CD14-positive monocyte (primary cell): ENCODE measurements around the gene ESPN. TPM values are rescaled to one million over a fixed set of nuclear protein-coding genes. Genes with fewer than 3 reads are reported as not detected.

Experiments
- DNase-seq, 3 donors: peaks; one replicate each; pipeline ENCODE4 v3.0.0-alpha.2; 2011 to 2022
- H2AFZ ChIP-seq: 2 replicates; pipeline ENCODE4 v1.6.0; 2012; ENCODE audit warnings: mild to moderate bottlenecking, low read depth, low read length, inconsistent platforms; ENCODE audit not compliant: insufficient read depth, poor library complexity, severe bottlenecking
- H3K27ac ChIP-seq, 2 donors: 1 replicate in 1 of 2; 2 replicates in 1 of 2; pipeline ENCODE4 v1.5.1; 2012 to 2013; ENCODE audit warnings: low read length in 2 of 2, control low read depth in 1 of 2, inconsistent platforms in 1 of 2, low read depth in 1 of 2, mild to moderate bottlenecking in 1 of 2
- H3K27me3 ChIP-seq, 2 donors: one replicate each; pipeline versions ENCODE4 v1.6.0 to v1.6.1; 2011 to 2013; ENCODE audit warnings: low read length in 2 of 2; ENCODE audit not compliant: control insufficient read depth in 2 of 2, insufficient read depth in 2 of 2
- H3K36me3 ChIP-seq, 2 donors: replicated peaks in 1 of 2; 1 replicate in 1 of 2; 2 replicates in 1 of 2; pipeline versions ENCODE4 v1.5.1 to v1.6.1; 2012 to 2013; ENCODE audit warnings: low read length in 2 of 2, control low read depth in 1 of 2, inconsistent platforms in 1 of 2, mild to moderate bottlenecking in 1 of 2; ENCODE audit not compliant: insufficient read depth in 2 of 2, control insufficient read depth in 1 of 2
- H3K4me1 ChIP-seq, 2 donors: 1 replicate in 1 of 2; 2 replicates in 1 of 2; pipeline versions ENCODE4 v1.5.1 to v1.6.1; 2012 to 2013; ENCODE audit warnings: low read length in 2 of 2, control low read depth in 1 of 2, inconsistent platforms in 1 of 2, mild to moderate bottlenecking in 1 of 2, moderate library complexity in 1 of 2; ENCODE audit not compliant: insufficient read depth in 2 of 2, control insufficient read depth in 1 of 2
- H3K4me2 ChIP-seq: replicated peaks from 2 replicates; pipeline ENCODE3; 2012; ENCODE audit warnings: low read length, moderate library complexity, mild to moderate bottlenecking; ENCODE audit not compliant: poor library complexity, severe bottlenecking; ENCODE audit errors: extremely low read depth
- H3K4me3 ChIP-seq, 3 experiments: fragments of 200-600 bp in 1 of 3; sonication (generic) in 1 of 3; replicated peaks in 1 of 3; 1 replicate in 2 of 3; 2 replicates in 1 of 3; pipeline ENCODE4 v1.5.1; 2011 to 2013; ENCODE audit warnings: low read length in 3 of 3, mild to moderate bottlenecking in 3 of 3, control low read depth in 2 of 3, low read depth in 2 of 3, inconsistent platforms in 1 of 3, moderate library complexity in 1 of 3
- H3K79me2 ChIP-seq: 2 replicates; pipeline ENCODE4 v1.6.0; 2012; ENCODE audit warnings: mild to moderate bottlenecking, control low read depth, inconsistent platforms, low read length, moderate library complexity; ENCODE audit not compliant: insufficient read depth
- H3K9ac ChIP-seq: 2 replicates; pipeline ENCODE4 v1.6.0; 2017; ENCODE audit warnings: low read length, mild to moderate bottlenecking; ENCODE audit not compliant: insufficient read depth, poor library complexity, severe bottlenecking
- H3K9me3 ChIP-seq, 2 donors: replicated peaks in 1 of 2; 1 replicate in 1 of 2; 2 replicates in 1 of 2; pipeline versions ENCODE4 v1.5.1 to v1.6.1; 2012 to 2013; ENCODE audit warnings: low read length in 2 of 2, control low read depth in 1 of 2; ENCODE audit not compliant: control insufficient read depth in 1 of 2, insufficient read depth in 1 of 2
- H4K20me1 ChIP-seq: 2 replicates; pipeline ENCODE4 v1.6.0; 2012; ENCODE audit warnings: mild to moderate bottlenecking, low read length, control low read depth, moderate library complexity; ENCODE audit not compliant: insufficient read depth
- H3K27ac Mint-ChIP-seq, 7 donors: one replicate each; pipeline ENCODE4 v1.8.0; 2020; ENCODE audit warnings: mild to moderate bottlenecking in 7 of 7, mixed read lengths in 7 of 7, moderate library complexity in 6 of 7, inconsistent platforms in 2 of 7
- H3K27me3 Mint-ChIP-seq, 3 donors: one replicate each; pipeline ENCODE4 v1.8.0; 2021 to 2022; ENCODE audit warnings: low read depth in 3 of 3, mild to moderate bottlenecking in 3 of 3, mixed read lengths in 3 of 3, moderate library complexity in 3 of 3, inconsistent platforms in 1 of 3
- H3K36me3 Mint-ChIP-seq, 2 donors: one replicate each; pipeline ENCODE4 v1.8.0; 2020; ENCODE audit warnings: mixed read lengths in 2 of 2, inconsistent platforms in 1 of 2, mild to moderate bottlenecking in 1 of 2
- H3K4me1 Mint-ChIP-seq: one replicate; pipeline ENCODE4 v1.8.0; 2020; ENCODE audit warnings: mild to moderate bottlenecking, mixed read lengths
- H3K4me3 Mint-ChIP-seq, 2 donors: one replicate each; pipeline ENCODE4 v1.8.0; 2020; ENCODE audit warnings: mild to moderate bottlenecking in 2 of 2, mixed read lengths in 2 of 2, moderate library complexity in 1 of 2
- H3K9me3 Mint-ChIP-seq, 7 donors: one replicate each; pipeline ENCODE4 v1.8.0; 2020 to 2022; ENCODE audit warnings: mixed read lengths in 7 of 7, mild to moderate bottlenecking in 6 of 7, moderate library complexity in 6 of 7, inconsistent platforms in 2 of 7
- WGBS: methylation state at CpG from one replicate; pipeline ENCODE4 v1.1.5; 2013; ENCODE audit warnings: missing lambda C conversion rate; ENCODE audit not compliant: insufficient coverage; 5-methylcytosine and 5-hydroxymethylcytosine counted together
- intact Hi-C, 2 donors: fragments of 100-400 bp; cut with micrococcal nuclease; formaldehyde crosslinking; loops; one replicate each; pipeline versions ENCODE4 v1.15.0 to v1.15.1; 2023
- polyA plus RNA-seq, 3 donors: library from polyadenylated mRNA; depleted of rRNA in 1 of 3; unstranded in 2 of 3; stranded (reverse) in 1 of 3; fragments of 300-500 nt in 2 of 3; fragments of >200 nt in 1 of 3; fragmentation: Illumina TruSeq in 2 of 3; gene quantifications; 1 replicate in 2 of 3; 2 replicates in 1 of 3; pipeline ENCODE4 v1.2.3, GENCODE V29; 2012 to 2021
- TF ChIP-seq, protein P1 (sequence below): fragments of 200-600 bp; IDR thresholded peaks from one replicate; pipeline ENCODE4 v1.8.0; 2022; ENCODE audit warnings: antibody characterized with exemption, mild to moderate bottlenecking

ESPN gene
- polyA plus RNA-seq, 3 donors = not detected

DNA sequence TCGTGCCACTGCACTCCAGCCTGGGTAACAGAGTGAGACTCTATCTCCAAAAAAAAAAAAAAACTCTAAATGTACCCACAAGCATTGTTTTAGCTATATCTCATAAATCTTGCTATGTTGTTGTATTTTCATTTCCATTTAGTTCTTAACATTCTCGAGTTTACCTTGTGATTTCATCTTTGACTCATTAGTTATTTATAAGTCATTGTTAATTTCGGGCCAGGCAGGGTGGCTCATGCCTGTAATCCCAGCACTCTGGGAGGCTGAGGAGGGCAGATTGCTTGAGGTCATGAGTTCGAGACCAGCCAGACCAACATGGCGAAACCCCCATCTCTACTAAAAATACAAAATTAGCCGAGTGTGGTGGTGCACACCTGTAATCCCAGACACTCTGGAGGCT, 16.6 kb upstream of the ESPN start:
- no peak overlapping the region for H3K4me2 ChIP-seq
- no peaks in the 10 kb centered on the region for H3K4me1 Mint-ChIP-seq
- WGBS = 83% methylated on average over 1 of the region's 6 CpGs

DNA sequence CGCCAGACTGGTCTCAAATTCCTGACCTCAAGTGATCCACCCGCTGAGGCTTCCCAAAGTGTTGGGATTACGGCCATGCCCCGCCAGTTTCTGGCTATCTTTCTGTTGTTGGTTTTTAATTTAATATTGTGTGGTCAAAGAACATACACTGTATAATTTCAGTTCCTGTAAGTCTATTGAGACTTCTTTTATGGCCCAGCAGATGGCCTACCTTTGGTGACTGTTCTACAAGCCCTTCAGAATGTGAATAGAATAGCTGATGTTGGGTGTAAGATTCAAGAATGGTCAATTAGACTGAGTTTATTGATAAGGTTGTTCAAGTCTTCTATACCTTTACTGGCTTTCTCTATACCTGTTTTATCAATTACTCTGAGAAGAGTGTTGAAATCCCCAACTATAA, 15.5 kb upstream of the ESPN start:
- Histone ChIP-seq H4K20me1 (no peaks in the 10 kb centered on the region), H3K4me3 (no peak overlapping the region), H3K4me2 (no peak overlapping the region), H3K4me1 (no peaks in the 10 kb centered on the region), H3K27ac (no peak overlapping the region), H3K9me3 (no peaks in the 10 kb centered on the region), H3K79me2 (no peaks in the 10 kb centered on the region), H2AFZ (no peak overlapping the region), H3K27me3 (peaks cover 0 to 3% of the 10 kb centered on the region in 2 donors), H3K36me3 (no peaks in the 10 kb centered on the region), H3K9ac (no peak overlapping the region)
- Mint-ChIP-seq H3K4me1 (no peaks in the 10 kb centered on the region), H3K9me3 (peaks cover 0 to 1% (median 0%) of the 10 kb centered on the region in 7 donors), H3K27me3 (peaks cover 28 to 54% (median 33%) of the 10 kb centered on the region in 3 donors), H3K27ac (no peak overlapping the region), H3K36me3 (no peaks in the 10 kb centered on the region), H3K4me3 (no peak overlapping the region)
- intact Hi-C loops = loop anchor here in 1 of 2 donors (5.0 kb wide), 1 partner anchor 52 kb away; no protein-coding TSS in a partner anchor
- TF ChIP-seq, protein P1, sequence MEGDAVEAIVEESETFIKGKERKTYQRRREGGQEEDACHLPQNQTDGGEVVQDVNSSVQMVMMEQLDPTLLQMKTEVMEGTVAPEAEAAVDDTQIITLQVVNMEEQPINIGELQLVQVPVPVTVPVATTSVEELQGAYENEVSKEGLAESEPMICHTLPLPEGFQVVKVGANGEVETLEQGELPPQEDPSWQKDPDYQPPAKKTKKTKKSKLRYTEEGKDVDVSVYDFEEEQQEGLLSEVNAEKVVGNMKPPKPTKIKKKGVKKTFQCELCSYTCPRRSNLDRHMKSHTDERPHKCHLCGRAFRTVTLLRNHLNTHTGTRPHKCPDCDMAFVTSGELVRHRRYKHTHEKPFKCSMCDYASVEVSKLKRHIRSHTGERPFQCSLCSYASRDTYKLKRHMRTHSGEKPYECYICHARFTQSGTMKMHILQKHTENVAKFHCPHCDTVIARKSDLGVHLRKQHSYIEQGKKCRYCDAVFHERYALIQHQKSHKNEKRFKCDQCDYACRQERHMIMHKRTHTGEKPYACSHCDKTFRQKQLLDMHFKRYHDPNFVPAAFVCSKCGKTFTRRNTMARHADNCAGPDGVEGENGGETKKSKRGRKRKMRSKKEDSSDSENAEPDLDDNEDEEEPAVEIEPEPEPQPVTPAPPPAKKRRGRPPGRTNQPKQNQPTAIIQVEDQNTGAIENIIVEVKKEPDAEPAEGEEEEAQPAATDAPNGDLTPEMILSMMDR = no peak
- DNase-seq = no peak
- no CpG with 5 or more reads among the region's 4 CpGs for WGBS

More for the DNA sequence above, 16.6 kb upstream of the ESPN start:
- no peak overlapping the region for H3K4me3 Mint-ChIP-seq
- no peak overlapping the region for H3K27ac Mint-ChIP-seq
- Histone ChIP-seq H3K4me3 (no peak overlapping the region), H4K20me1 (no peaks in the 10 kb centered on the region), H3K79me2 (no peaks in the 10 kb centered on the region), H3K4me1 (no peaks in the 10 kb centered on the region), H3K27me3 (no peaks in the 10 kb centered on the region), H3K36me3 (no peaks in the 10 kb centered on the region), H3K9ac (no peak overlapping the region), H2AFZ (no peak overlapping the region), H3K9me3 (no peaks in the 10 kb centered on the region), H3K27ac (no peak overlapping the region)
- no peaks in the 10 kb centered on the region for H3K36me3 Mint-ChIP-seq
- intact Hi-C loops = loop anchor here in 1 of 2 donors (5.0 kb wide), 1 partner anchor 51 kb away; no protein-coding TSS in a partner anchor
- no peaks in the 10 kb centered on the region for H3K9me3 Mint-ChIP-seq
- TF ChIP-seq, protein P1 = no peak
- H3K27me3 Mint-ChIP-seq = peaks cover 24 to 49% (median 26%) of the 10 kb centered on the region in 3 donors
- DNase-seq = no peak
